ENCODE measurements around the gene IFI16. TPM values are rescaled to one million over a fixed set of nuclear protein-coding genes. Genes with fewer than 3 reads are reported as not detected.

Gene IFI16
- total and polyA plus RNA-seq, 9 donors, result 22.0 to 52.1 (median 33.2) TPM

DNA sequence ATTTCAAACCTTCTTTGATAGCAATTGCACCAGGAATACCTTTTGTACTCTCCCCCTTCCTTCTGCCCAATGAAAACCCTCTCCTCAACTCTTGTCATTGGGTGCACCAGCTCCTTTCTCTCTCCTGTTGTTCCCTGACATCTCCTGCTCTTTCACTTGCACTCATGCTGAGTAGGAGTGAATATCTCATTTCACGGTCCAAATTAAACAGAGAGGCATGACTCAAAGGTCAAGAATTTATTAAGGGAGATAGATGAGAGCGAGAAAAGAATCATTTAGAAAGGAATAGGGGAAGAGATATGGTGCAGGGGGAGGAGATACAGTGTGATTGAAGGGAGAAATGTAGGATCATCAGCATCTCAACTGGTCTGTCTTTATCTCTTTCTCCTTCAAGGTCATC is 44.7 kb downstream of the IFI16 start:
- no CpG with 5 or more reads among the region's 2 CpGs for WGBS (ENCODE audit: insufficient coverage)
- Histone ChIP-seq H3K36me3 (ENCODE audit: control insufficient read depth, insufficient read depth, low read length) (peaks cover 20% of the 10 kb centered on the region), H3K27ac (ENCODE audit: low read length) (no peak overlapping the region)

DNA sequence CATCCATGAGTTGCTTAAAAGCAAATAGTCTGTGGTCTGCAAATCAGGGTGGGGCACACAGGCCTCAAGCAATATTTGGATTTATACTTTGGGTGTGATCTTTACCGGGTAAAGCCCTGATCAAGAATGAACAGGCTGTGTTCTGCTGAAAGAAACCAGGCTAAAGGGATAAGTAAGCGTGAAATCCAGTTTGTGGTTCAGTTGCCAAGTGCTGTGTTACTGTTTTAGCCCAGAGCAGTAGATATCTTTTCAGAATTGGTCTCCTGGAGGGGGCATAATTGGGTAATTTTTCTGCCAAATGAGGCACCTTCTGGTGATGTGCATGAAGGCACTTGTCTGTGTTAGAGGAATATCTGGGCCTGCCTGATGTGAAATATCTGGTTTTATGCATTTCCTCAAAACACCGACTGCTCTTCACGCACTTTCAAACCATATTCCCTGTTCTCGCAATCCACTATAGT is 45.5 kb downstream of the IFI16 start:
- Histone ChIP-seq H3K36me3 (ENCODE audit: control insufficient read depth, insufficient read depth, low read length) (peaks cover 20% of the 10 kb centered on the region), H3K4me1 (ENCODE audit: control insufficient read depth, insufficient read depth, low read length) (peaks cover 4% of the 10 kb centered on the region), H3K27ac (ENCODE audit: low read length) (no peak overlapping the region), H3K9me3 (replicated peaks; ENCODE audit: control insufficient read depth, low read depth, low read length) (no peaks in the 10 kb centered on the region), H3K27me3 (ENCODE audit: control insufficient read depth, insufficient read depth, low read length) (no peaks in the 10 kb centered on the region), H3K4me3 (ENCODE audit: low read length) (no peak overlapping the region)
- WGBS (ENCODE audit: insufficient coverage), result 61% methylated on average over 2 of the region's 5 CpGs
- DNase-seq, result peak; percentile 19

More for the DNA sequence above, 44.7 kb downstream of the IFI16 start:
- Histone ChIP-seq H3K9me3 (replicated peaks; ENCODE audit: control insufficient read depth, low read depth, low read length) (no peaks in the 10 kb centered on the region), H3K4me1 (ENCODE audit: control insufficient read depth, insufficient read depth, low read length) (peaks cover 4% of the 10 kb centered on the region), H3K4me3 (ENCODE audit: low read length) (no peak overlapping the region), H3K27me3 (ENCODE audit: control insufficient read depth, insufficient read depth, low read length) (no peaks in the 10 kb centered on the region)
- no peak for DNase-seq

DNA sequence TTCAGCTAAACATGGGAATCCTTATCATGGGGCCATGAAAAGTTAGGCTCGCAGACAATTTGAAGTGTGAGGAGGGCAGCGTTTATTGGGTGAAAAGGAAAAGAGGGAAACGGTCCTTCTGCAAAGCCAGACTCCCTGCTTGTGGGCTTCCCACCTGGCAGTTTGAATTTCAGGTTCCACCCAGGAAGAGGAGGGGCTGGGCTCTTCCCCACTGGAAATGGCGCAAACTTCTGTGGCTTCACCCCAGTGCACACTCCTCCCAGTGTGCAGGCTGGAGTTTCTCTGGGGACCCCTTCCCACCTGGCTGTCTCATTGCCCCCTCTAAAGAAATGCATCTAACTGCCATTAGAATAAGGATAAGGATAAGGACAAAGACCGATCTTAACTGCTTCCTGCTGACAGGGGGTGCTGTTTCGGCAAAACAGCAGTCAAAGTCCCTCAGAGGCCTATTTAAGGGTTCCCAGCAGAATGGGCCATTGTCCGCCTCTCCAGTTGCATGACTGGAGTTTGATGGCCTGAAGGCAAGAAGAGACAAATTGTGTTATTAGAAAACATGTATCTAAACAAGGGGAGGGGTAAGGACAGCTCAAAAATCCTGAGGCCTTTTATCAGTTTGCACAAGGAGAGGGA is 46.5 kb downstream of the IFI16 start:
- Histone ChIP-seq H3K27ac (ENCODE audit: low read length) (no peak overlapping the region), H3K36me3 (ENCODE audit: control insufficient read depth, insufficient read depth, low read length) (peaks cover 15% of the 10 kb centered on the region), H3K4me1 (ENCODE audit: control insufficient read depth, insufficient read depth, low read length) (peaks cover 4% of the 10 kb centered on the region), H3K4me3 (ENCODE audit: low read length) (no peak overlapping the region), H3K9me3 (replicated peaks; ENCODE audit: control insufficient read depth, low read depth, low read length) (no peaks in the 10 kb centered on the region), H3K27me3 (ENCODE audit: control insufficient read depth, insufficient read depth, low read length) (no peaks in the 10 kb centered on the region)
- DNase-seq, result no peak
- 86% methylated on average over 6 of the region's 7 CpGs for WGBS (ENCODE audit: insufficient coverage)

DNA sequence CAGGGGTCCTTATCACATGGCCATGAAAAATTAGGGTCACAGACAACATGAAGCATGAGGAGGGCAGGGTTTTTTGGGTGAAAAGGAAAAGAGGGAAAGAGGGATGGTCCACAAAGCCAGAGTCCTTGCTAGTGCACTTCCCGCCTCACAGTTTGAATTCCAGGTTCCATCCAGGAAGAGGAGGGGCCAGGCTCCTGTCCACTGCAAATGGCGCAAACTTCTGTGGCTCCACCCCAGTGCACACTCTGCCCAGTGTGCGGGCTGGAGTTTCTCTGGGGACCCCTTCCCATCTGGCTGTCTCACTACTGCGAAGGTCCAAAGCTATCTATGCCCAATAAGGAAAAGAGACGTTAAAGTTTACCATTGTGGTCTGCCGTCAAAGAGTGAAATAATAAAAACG is 49.0 kb downstream of the IFI16 start:
- Histone ChIP-seq H3K27me3 (ENCODE audit: control insufficient read depth, insufficient read depth, low read length) (no peaks in the 10 kb centered on the region), H3K36me3 (ENCODE audit: control insufficient read depth, insufficient read depth, low read length) (peaks cover 8% of the 10 kb centered on the region), H3K4me3 (ENCODE audit: low read length) (no peak overlapping the region), H3K27ac (ENCODE audit: low read length) (no peak overlapping the region), H3K4me1 (ENCODE audit: control insufficient read depth, insufficient read depth, low read length) (peaks cover 4% of the 10 kb centered on the region), H3K9me3 (replicated peaks; ENCODE audit: control insufficient read depth, low read depth, low read length) (no peaks in the 10 kb centered on the region)
- no peak for DNase-seq
- 78% methylated on average over 4 of the region's 7 CpGs for WGBS (ENCODE audit: insufficient coverage)

DNA sequence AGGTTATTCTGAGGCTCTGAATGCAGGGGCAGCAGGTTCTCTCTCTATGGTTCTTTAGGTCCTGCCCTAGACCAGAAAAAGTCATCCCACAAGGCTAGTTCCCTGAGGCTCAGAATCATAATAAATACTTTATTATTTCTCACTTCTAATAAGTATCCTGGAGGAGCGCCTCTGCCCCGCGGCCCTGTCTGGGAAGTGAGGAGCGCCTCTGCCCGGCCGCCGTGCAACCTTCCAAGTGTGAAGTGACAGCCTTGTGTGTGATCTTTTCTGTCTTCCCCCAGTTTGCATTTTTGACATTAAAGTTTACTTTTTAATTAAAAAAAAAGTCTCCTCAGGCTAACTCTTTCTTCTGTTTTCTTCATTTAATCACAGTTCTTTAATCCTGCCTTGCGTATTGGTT is 55.4 kb downstream of the IFI16 start:
- Histone ChIP-seq H3K27me3 (ENCODE audit: control insufficient read depth, insufficient read depth, low read length) (no peaks in the 10 kb centered on the region), H3K9me3 (replicated peaks; ENCODE audit: control insufficient read depth, low read depth, low read length) (no peaks in the 10 kb centered on the region), H3K36me3 (ENCODE audit: control insufficient read depth, insufficient read depth, low read length) (no peaks in the 10 kb centered on the region), H3K4me1 (ENCODE audit: control insufficient read depth, insufficient read depth, low read length) (no peaks in the 10 kb centered on the region), H3K4me3 (ENCODE audit: low read length) (no peak overlapping the region), H3K27ac (ENCODE audit: low read length) (no peak overlapping the region)
- WGBS (ENCODE audit: insufficient coverage), result no CpG with 5 or more reads among the region's 8 CpGs
- DNase-seq, result no peak

DNA sequence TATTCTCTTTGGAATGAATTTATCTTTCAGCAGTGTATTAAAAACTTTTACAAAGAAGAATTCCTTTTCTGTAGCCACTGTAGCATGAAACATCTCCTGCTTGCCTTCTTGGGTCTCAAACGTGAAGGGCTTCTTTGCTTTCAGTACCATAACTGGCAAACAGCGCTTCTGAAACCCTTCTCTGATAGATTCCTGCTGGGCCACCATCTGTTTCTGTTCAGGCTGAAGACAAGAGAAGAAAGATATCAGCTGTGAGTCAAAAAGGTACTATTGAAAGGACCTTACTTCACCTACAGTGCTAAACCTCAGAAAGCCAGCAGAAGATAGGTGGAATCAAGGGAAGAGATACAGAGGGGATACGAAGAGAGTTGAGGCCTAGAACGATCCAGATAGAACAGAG is 56.4 kb downstream of the IFI16 start:
- no peaks in the 10 kb centered on the region for H3K4me1 ChIP-seq (ENCODE audit: control insufficient read depth, insufficient read depth, low read length)
- WGBS (ENCODE audit: insufficient coverage), result no CpG with 5 or more reads among the region's 4 CpGs
- DNase-seq, result no peak
- H3K36me3 ChIP-seq (ENCODE audit: control insufficient read depth, insufficient read depth, low read length), result no peaks in the 10 kb centered on the region
- no peak overlapping the region for H3K27ac ChIP-seq (ENCODE audit: low read length)
- no peak overlapping the region for H3K4me3 ChIP-seq (ENCODE audit: low read length)
- H3K27me3 ChIP-seq (ENCODE audit: control insufficient read depth, insufficient read depth, low read length), result no peaks in the 10 kb centered on the region
- no peaks in the 10 kb centered on the region for H3K9me3 ChIP-seq (replicated peaks; ENCODE audit: control insufficient read depth, low read depth, low read length)

DNA sequence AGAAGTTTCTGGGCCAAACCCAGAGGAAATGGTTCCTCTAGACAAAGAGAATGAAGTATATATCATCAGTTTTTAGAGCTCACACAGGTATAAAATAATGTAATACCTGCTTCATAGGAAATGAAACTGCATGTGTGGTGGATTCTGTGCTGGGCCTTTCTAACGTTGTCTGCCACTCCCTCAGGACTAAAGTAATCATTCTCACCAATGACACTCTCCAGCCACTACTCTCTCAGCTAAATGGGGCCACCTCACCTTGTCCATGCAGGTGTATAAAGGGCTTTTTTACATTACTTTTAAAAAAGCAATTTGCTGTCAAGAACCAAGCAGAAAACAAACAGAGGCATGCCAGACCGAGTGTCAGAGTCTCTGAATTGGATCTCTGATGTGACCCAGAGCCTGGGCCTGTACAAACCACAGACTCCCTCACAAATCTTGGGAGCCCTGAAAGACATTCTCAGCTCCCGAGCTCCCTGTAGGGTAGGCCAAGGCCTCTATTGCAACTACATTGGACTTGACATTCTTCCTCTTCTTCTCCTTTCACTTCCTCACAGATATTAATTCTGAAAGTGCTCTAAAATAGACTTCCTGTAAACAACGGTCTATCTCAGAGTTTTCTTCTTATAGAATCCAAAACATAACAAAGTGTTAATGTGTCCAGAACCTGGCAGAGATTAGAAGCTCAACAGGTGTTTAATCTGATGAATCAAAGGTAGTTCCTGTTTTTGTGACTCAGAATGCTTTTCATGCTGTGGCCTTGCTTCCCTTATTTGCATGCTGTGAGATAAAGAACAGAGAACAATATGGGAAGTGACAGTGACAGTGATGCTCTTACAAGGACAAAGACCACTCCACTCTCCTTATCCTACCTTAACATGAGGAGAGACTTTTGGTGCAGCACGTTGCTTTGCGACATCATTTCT is 58.3 kb downstream of the IFI16 start:
- H3K36me3 ChIP-seq (ENCODE audit: control insufficient read depth, insufficient read depth, low read length), result no peaks in the 10 kb centered on the region
- DNase-seq, result peak; percentile 56
- H3K4me3 ChIP-seq (ENCODE audit: low read length), result no peak overlapping the region
- WGBS (ENCODE audit: insufficient coverage), result 50% methylated on average over 4 of the region's 6 CpGs
- no peaks in the 10 kb centered on the region for H3K27me3 ChIP-seq (ENCODE audit: control insufficient read depth, insufficient read depth, low read length)
- no peaks in the 10 kb centered on the region for H3K9me3 ChIP-seq (replicated peaks; ENCODE audit: control insufficient read depth, low read depth, low read length)
- peak overlapping the region; percentile 59 for H3K27ac ChIP-seq (ENCODE audit: low read length)
- no peaks in the 10 kb centered on the region for H3K4me1 ChIP-seq (ENCODE audit: control insufficient read depth, insufficient read depth, low read length)

DNA sequence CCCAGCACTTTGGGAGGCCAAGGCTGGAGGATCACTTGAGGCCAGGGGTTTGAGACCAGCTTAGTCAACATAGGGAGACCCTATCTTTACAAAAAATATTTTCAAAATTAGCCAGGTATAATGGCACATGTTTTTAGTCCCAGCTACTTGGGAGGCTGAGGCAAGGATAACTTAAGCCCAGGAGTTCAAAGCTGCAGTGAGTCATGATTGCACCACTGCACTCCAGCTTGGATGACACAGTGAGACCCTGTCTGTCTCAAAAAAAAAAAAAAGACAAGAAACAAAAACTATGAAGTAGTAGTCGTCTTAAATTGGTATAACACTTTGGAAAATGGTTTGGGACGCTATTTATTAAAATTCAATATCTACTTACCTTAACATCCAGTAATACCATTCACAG is 59.2 kb downstream of the IFI16 start:
- H3K4me1 ChIP-seq (ENCODE audit: control insufficient read depth, insufficient read depth, low read length), result no peaks in the 10 kb centered on the region
- H3K4me3 ChIP-seq (ENCODE audit: low read length), result no peak overlapping the region
- H3K27ac ChIP-seq (ENCODE audit: low read length), result no peak overlapping the region
- H3K36me3 ChIP-seq (ENCODE audit: control insufficient read depth, insufficient read depth, low read length), result no peaks in the 10 kb centered on the region
- no peak for DNase-seq
- H3K27me3 ChIP-seq (ENCODE audit: control insufficient read depth, insufficient read depth, low read length), result no peaks in the 10 kb centered on the region
- no CpG with 5 or more reads among the region's 2 CpGs for WGBS (ENCODE audit: insufficient coverage)
- no peaks in the 10 kb centered on the region for H3K9me3 ChIP-seq (replicated peaks; ENCODE audit: control insufficient read depth, low read depth, low read length)

DNA sequence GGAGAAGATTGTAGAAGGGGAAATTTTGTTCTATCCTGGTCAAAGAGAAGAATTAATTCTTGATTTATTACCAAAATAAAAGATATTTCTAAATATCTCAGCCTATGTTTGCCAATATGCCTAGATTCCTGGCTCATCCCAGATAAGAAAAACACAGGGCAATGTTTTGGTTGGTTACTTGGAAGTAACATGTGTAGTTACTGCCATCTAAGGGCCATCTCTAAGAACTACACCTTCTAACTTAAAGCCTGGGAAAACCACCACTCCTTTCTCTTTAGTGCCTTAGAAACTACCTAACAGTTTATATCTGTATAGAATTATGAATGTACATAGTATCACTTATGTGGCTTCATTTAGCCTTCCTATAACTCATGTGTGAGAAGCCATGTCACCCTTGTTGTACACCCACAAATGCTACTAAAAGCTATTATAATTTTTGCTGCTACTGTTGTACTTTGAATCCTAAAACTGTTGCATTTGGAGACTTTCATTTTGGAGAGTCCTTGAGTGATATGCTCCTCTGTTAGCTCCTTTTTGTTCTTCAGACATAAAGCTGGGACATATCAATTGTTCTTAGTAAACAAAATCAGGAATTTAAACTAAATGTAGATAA is 62.4 kb downstream of the IFI16 start:
- Histone ChIP-seq H3K4me1 (ENCODE audit: control insufficient read depth, insufficient read depth, low read length) (no peaks in the 10 kb centered on the region), H3K4me3 (ENCODE audit: low read length) (no peak overlapping the region), H3K9me3 (replicated peaks; ENCODE audit: control insufficient read depth, low read depth, low read length) (no peaks in the 10 kb centered on the region), H3K27me3 (ENCODE audit: control insufficient read depth, insufficient read depth, low read length) (no peaks in the 10 kb centered on the region), H3K36me3 (ENCODE audit: control insufficient read depth, insufficient read depth, low read length) (no peaks in the 10 kb centered on the region), H3K27ac (ENCODE audit: low read length) (no peak overlapping the region)
- peak; percentile 57 for DNase-seq

DNA sequence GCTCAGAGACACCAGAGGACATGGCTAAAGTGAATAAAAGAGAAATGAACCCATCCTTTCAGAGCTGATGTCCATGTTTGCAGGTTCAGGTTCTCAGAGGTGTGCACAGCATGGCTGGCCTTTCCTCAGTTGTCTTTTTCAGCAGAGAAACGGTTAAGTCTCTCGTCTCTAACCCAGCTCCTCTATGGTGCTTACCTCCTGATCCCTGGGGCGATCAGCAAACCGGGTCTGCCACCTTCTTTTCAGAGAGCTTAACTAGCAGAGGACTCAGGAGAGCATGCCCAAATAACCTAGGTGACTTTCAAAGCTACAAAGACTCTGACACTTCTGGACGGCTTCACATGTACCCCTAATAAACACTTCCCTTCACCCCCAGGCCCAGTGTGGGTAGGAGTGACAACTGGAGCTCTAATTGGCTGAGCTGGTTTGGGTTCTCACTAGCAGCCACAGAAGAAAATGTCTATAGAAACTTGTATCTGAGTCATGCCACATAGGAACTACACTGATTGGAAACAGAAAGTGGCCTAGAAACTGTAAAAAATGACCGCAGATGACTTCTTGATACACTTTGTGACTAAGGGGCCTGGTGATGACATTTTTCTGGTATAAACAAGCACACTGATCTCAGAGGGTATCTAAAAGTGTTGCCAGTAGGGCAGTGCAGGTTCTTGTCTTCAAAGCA is 66.9 kb downstream of the IFI16 start, which contains the start of gene AIM2:
Gene AIM2, minus strand, starts transcription at position 329 of the 682 bp plus-strand sequence. CDS start 3,267 bp downstream, outside the sequence.
- Histone ChIP-seq H3K4me3 (ENCODE audit: low read length) (no peak within 1 kb of the TSS), H3K27ac (ENCODE audit: low read length) (peak within 1 kb of the TSS; percentile 10), H3K27me3 (ENCODE audit: control insufficient read depth, insufficient read depth, low read length) (no peaks in the 10 kb centered on the region), H3K9me3 (replicated peaks; ENCODE audit: control insufficient read depth, low read depth, low read length) (no peaks in the 10 kb centered on the region), H3K4me1 (ENCODE audit: control insufficient read depth, insufficient read depth, low read length) (no peaks in the 10 kb centered on the region), H3K36me3 (ENCODE audit: control insufficient read depth, insufficient read depth, low read length) (no peaks in the 10 kb centered on the region)
- peak; percentile 15 for DNase-seq
- WGBS (ENCODE audit: insufficient coverage), result 38% methylated on average over 4 of the region's 6 CpGs
